Suprapubic skin (tissue), 4 donors: Measurements from ENCODE around the gene CLASP2.

Source experiments
- POLR2A ChIP-seq, 2 donors: fragments of 450-650 bp; IDR thresholded peaks; one replicate each; pipeline ENCODE4 v1.6.1; 2017; ENCODE audit warnings: antibody characterized with exemption in 2 of 2, mild to moderate bottlenecking in 2 of 2, moderate library complexity in 2 of 2
- POLR2AphosphoS5 ChIP-seq, 3 donors: sonication (generic); formaldehyde crosslinking; IDR thresholded peaks; one replicate each; pipeline ENCODE4 v1.6.1; 2017; ENCODE audit warnings: antibody characterized with exemption in 3 of 3
- TF ChIP-seq, protein P1 (sequence below), 2 donors: fragments of 200-600 bp in 1 of 2; fragments of 450-650 bp in 1 of 2; sonication (generic) in 1 of 2; IDR thresholded peaks; one replicate each; pipeline ENCODE4 v1.5.1; 2016 to 2019; ENCODE audit warnings: antibody characterized with exemption in 2 of 2, mild to moderate bottlenecking in 1 of 2, moderate library complexity in 1 of 2

DNA sequence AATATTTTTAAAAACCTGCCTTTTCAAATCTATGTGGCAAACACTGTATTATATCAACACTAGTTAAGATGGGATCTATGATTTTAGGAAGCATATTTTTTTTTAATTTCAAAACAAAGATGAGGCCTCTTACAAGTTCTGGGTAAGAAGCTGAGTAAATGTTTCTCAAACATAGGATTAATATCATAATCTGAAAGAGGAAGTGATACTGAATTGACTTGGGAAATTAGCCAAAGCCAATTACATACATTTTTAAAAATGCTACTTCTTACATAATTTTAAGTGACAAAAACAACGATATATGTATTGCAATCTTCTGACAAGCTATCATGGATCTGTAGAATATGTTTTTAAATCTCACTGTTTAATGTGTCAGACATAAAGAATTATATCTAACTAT is 142.7 kb downstream of the CLASP2 start:
- TF ChIP-seq, protein P1, sequence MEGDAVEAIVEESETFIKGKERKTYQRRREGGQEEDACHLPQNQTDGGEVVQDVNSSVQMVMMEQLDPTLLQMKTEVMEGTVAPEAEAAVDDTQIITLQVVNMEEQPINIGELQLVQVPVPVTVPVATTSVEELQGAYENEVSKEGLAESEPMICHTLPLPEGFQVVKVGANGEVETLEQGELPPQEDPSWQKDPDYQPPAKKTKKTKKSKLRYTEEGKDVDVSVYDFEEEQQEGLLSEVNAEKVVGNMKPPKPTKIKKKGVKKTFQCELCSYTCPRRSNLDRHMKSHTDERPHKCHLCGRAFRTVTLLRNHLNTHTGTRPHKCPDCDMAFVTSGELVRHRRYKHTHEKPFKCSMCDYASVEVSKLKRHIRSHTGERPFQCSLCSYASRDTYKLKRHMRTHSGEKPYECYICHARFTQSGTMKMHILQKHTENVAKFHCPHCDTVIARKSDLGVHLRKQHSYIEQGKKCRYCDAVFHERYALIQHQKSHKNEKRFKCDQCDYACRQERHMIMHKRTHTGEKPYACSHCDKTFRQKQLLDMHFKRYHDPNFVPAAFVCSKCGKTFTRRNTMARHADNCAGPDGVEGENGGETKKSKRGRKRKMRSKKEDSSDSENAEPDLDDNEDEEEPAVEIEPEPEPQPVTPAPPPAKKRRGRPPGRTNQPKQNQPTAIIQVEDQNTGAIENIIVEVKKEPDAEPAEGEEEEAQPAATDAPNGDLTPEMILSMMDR (IDR thresholded peaks at IDR 0.05) = no peak
- TF ChIP-seq POLR2A (IDR thresholded peaks at IDR 0.05) (no peak), POLR2AphosphoS5 (IDR thresholded peaks at IDR 0.05) (no peak)
